ENCODE data around the gene IL33.
A peak's percentile ranks its signal among the peaks of the same experiment; 100 is the strongest.

Gene IL33

DNA sequence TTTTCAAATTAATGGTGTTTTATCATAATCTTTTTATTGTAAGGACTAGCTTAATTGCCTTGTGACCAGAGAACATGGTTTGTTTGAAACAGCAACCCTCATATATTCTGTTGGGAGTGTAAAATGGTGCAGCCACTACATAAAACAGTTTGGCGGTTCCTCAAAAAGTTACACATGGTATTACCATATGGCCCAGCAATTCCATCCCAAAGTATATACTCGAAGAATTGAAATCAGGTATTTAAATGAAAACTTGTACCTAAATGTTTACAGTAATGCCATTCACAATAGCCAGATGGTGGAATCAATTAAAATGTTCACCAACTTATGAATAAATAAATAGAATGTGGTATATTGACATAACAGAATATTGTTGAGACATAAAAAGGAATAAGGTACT, 14.8 kb upstream of the IL33 start:
- DNase-seq = no peak
- Histone ChIP-seq H2BK5ac (ENCODE audit: low read depth, low read length, poor library complexity, severe bottlenecking) (no peak overlapping the region), H3K27me3 (ENCODE audit: control insufficient read depth in 1 of 2, insufficient read depth in 1 of 2, low read length in 2 of 2) (peaks cover 0 to 18% of the 10 kb centered on the region in 2 experiments), H3K4me2 (ENCODE audit: low read length, poor library complexity, severe bottlenecking) (no peak overlapping the region), H4K91ac (ENCODE audit: low read length) (no peak overlapping the region), H3K36me3 (ENCODE audit: control insufficient read depth in 1 of 2, insufficient read depth in 2 of 2, low read depth in 1 of 2, low read length in 2 of 2) (no peaks in the 10 kb centered on the region), H2BK12ac (ENCODE audit: low read length in 2 of 2) (no peak overlapping the region), H3K9ac (ENCODE audit: low read length) (no peak overlapping the region), H2BK15ac (ENCODE audit: low read depth, poor library complexity, severe bottlenecking) (no peak overlapping the region), H3K79me1 (replicated peaks; ENCODE audit: low read length, poor library complexity, severe bottlenecking) (no peaks in the 10 kb centered on the region), H3K9me3 (ENCODE audit: control insufficient read depth, low read length) (no peaks in the 10 kb centered on the region), H3K23ac (ENCODE audit: low read length in 2 of 2) (no peak overlapping the region), H3K18ac (ENCODE audit: low read depth in 1 of 2, low read length in 2 of 2) (no peak overlapping the region), H3K4me3 (ENCODE audit: insufficient read depth in 1 of 2, low read depth in 1 of 2, low read length in 2 of 2) (no peak overlapping the region), H2AK5ac (ENCODE audit: low read length, severe bottlenecking) (no peak overlapping the region), H2AFZ (ENCODE audit: low read depth, low read length) (no peak overlapping the region), H2BK120ac (ENCODE audit: low read depth, low read length) (no peak overlapping the region), H4K8ac (ENCODE audit: low read length) (no peak overlapping the region), H3K4ac (ENCODE audit: low read depth in 1 of 2, low read length in 2 of 2) (no peak overlapping the region), H3K4me1 (ENCODE audit: control insufficient read depth, insufficient read depth, low read depth, low read length) (no peaks in the 10 kb centered on the region), H3K14ac (ENCODE audit: low read length in 2 of 2) (no peak overlapping the region), H3K27ac (ENCODE audit: low read length, poor library complexity, severe bottlenecking) (no peak overlapping the region)
- no CpG with 5 or more reads among the region's 2 CpGs for WGBS

DNA sequence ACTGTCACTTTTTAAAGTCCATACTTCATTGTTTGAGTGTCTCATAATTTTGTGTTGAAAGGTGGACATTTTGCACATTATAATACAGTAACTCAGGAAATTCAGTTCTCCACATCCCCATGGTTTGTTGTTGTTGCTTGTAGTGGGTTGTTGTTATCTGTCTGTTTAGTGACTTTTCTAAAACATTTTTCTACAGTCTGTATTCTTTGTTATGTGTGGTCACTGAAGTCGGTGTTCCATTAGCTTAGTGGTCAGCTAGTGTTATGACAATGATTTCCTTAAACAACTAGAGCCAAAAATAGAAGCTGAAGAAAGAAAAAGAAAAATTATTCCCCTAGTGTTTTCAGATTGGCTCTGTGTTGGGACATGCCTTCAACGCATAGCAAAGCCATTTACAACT, 5.6 kb upstream of the IL33 start:
- H3K14ac ChIP-seq (ENCODE audit: low read length in 2 of 2) = no peak overlapping the region
- no peaks in the 10 kb centered on the region for H3K79me1 ChIP-seq (replicated peaks; ENCODE audit: low read length, poor library complexity, severe bottlenecking)
- H4K91ac ChIP-seq (ENCODE audit: low read length) = no peak overlapping the region
- H3K4me1 ChIP-seq (ENCODE audit: control insufficient read depth, insufficient read depth, low read depth, low read length) = no peaks in the 10 kb centered on the region
- no peak overlapping the region for H2BK5ac ChIP-seq (ENCODE audit: low read depth, low read length, poor library complexity, severe bottlenecking)
- no peak overlapping the region for H2AFZ ChIP-seq (ENCODE audit: low read depth, low read length)
- no peak overlapping the region for H3K9ac ChIP-seq (ENCODE audit: low read length)
- no peak overlapping the region for H3K27ac ChIP-seq (ENCODE audit: low read length, poor library complexity, severe bottlenecking)
- peaks cover 22% of the 10 kb centered on the region for H3K9me3 ChIP-seq (ENCODE audit: control insufficient read depth, low read length)
- WGBS = 85% methylated on average over 1 of the region's 2 CpGs
- H3K18ac ChIP-seq (ENCODE audit: low read depth in 1 of 2, low read length in 2 of 2) = no peak overlapping the region
- H2AK5ac ChIP-seq (ENCODE audit: low read length, severe bottlenecking) = no peak overlapping the region
- H2BK15ac ChIP-seq (ENCODE audit: low read depth, poor library complexity, severe bottlenecking) = no peak overlapping the region
- no peak overlapping the region for H3K4me2 ChIP-seq (ENCODE audit: low read length, poor library complexity, severe bottlenecking)
- no peak overlapping the region for H2BK120ac ChIP-seq (ENCODE audit: low read depth, low read length)
- peak overlapping the region in 1 of 2 experiments; percentile 19 for H3K4me3 ChIP-seq (ENCODE audit: insufficient read depth in 1 of 2, low read depth in 1 of 2, low read length in 2 of 2)
- H3K27me3 ChIP-seq (ENCODE audit: control insufficient read depth in 1 of 2, insufficient read depth in 1 of 2, low read length in 2 of 2) = no peaks in the 10 kb centered on the region
- DNase-seq = no peak
- H3K4ac ChIP-seq (ENCODE audit: low read depth in 1 of 2, low read length in 2 of 2) = no peak overlapping the region
- H4K8ac ChIP-seq (ENCODE audit: low read length) = no peak overlapping the region
- H2BK12ac ChIP-seq (ENCODE audit: low read length in 2 of 2) = no peak overlapping the region
- no peaks in the 10 kb centered on the region for H3K36me3 ChIP-seq (ENCODE audit: control insufficient read depth in 1 of 2, insufficient read depth in 2 of 2, low read depth in 1 of 2, low read length in 2 of 2)
- no peak overlapping the region for H3K23ac ChIP-seq (ENCODE audit: low read length in 2 of 2)

DNA sequence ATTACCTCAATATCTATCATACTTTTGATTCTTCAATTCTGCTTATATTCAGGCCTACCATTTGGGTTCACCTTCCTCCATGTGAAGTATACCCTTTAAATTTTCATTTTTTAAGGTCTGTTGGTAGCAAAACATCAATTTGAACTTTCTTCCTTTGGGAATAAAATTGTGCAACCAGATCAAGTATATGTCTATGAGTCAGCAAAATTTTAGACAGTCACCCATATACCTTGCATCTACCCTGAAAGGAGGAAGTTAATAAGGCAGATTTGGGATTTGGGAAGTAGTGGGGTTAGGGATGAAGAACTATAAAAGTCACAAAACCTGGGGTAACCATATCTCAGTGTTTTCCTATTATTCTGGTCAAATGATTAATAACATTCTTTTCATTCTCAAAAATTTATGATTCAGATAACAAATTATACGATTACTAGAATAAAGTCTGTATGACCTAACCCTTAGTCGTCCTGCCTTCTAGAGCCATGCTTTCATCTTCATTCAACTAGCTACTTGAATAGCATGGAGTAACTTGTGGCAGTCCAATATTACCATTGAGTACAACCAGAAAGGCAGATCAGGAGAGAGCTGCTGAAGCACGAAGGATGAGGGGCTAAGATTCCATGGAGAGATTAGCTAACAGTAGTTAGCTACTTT, 2.8 kb upstream of the IL33 start:
- H3K79me1 ChIP-seq (replicated peaks; ENCODE audit: low read length, poor library complexity, severe bottlenecking) = no peaks in the 10 kb centered on the region
- H4K91ac ChIP-seq (ENCODE audit: low read length) = no peak overlapping the region
- H2AFZ ChIP-seq (ENCODE audit: low read depth, low read length) = no peak overlapping the region
- no peak overlapping the region for H3K4me3 ChIP-seq (ENCODE audit: insufficient read depth in 1 of 2, low read depth in 1 of 2, low read length in 2 of 2)
- peaks cover 22% of the 10 kb centered on the region for H3K9me3 ChIP-seq (ENCODE audit: control insufficient read depth, low read length)
- no peak for DNase-seq
- WGBS = 86% methylated on average over 3 of the region's 3 CpGs
- no peak overlapping the region for H3K23ac ChIP-seq (ENCODE audit: low read length in 2 of 2)
- no peak overlapping the region for H2BK12ac ChIP-seq (ENCODE audit: low read length in 2 of 2)
- no peak overlapping the region for H2BK15ac ChIP-seq (ENCODE audit: low read depth, poor library complexity, severe bottlenecking)
- no peak overlapping the region for H2BK120ac ChIP-seq (ENCODE audit: low read depth, low read length)
- H3K9ac ChIP-seq (ENCODE audit: low read length) = no peak overlapping the region
- H3K27ac ChIP-seq (ENCODE audit: low read length, poor library complexity, severe bottlenecking) = no peak overlapping the region
- H3K4me2 ChIP-seq (ENCODE audit: low read length, poor library complexity, severe bottlenecking) = no peak overlapping the region
- no peaks in the 10 kb centered on the region for H3K27me3 ChIP-seq (ENCODE audit: control insufficient read depth in 1 of 2, insufficient read depth in 1 of 2, low read length in 2 of 2)
- H3K18ac ChIP-seq (ENCODE audit: low read depth in 1 of 2, low read length in 2 of 2) = no peak overlapping the region
- H3K14ac ChIP-seq (ENCODE audit: low read length in 2 of 2) = no peak overlapping the region
- H3K4ac ChIP-seq (ENCODE audit: low read depth in 1 of 2, low read length in 2 of 2) = no peak overlapping the region
- no peak overlapping the region for H4K8ac ChIP-seq (ENCODE audit: low read length)
- no peak overlapping the region for H2BK5ac ChIP-seq (ENCODE audit: low read depth, low read length, poor library complexity, severe bottlenecking)
- no peaks in the 10 kb centered on the region for H3K4me1 ChIP-seq (ENCODE audit: control insufficient read depth, insufficient read depth, low read depth, low read length)
- H3K36me3 ChIP-seq (ENCODE audit: control insufficient read depth in 1 of 2, insufficient read depth in 2 of 2, low read depth in 1 of 2, low read length in 2 of 2) = no peaks in the 10 kb centered on the region
- no peak overlapping the region for H2AK5ac ChIP-seq (ENCODE audit: low read length, severe bottlenecking)

DNA sequence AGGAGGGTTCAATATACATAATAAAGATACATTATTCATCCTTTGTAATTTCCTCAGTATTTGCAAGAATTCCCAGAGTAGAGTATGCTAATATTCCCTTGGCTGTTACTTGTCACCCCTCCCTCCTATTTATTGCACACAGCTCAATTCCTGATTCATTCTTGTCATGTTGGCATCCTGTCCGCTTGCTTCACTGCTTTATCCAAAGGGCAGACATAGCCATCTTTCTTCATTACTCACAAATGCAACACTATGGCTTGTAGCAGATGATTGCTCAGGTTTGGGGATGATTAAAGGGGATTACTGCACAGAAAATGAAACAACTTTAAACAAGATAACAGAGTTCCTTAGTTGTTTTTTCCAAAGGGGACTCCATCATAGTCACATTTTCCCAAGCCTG, 1.2 kb upstream of the IL33 start:
- H3K14ac ChIP-seq (ENCODE audit: low read length in 2 of 2) = no peak overlapping the region
- H3K79me1 ChIP-seq (replicated peaks; ENCODE audit: low read length, poor library complexity, severe bottlenecking) = no peaks in the 10 kb centered on the region
- no peak overlapping the region for H4K8ac ChIP-seq (ENCODE audit: low read length)
- H4K91ac ChIP-seq (ENCODE audit: low read length) = no peak overlapping the region
- H2BK120ac ChIP-seq (ENCODE audit: low read depth, low read length) = no peak overlapping the region
- no peaks in the 10 kb centered on the region for H3K36me3 ChIP-seq (ENCODE audit: control insufficient read depth in 1 of 2, insufficient read depth in 2 of 2, low read depth in 1 of 2, low read length in 2 of 2)
- no peak for DNase-seq
- no peak overlapping the region for H2BK5ac ChIP-seq (ENCODE audit: low read depth, low read length, poor library complexity, severe bottlenecking)
- H2BK12ac ChIP-seq (ENCODE audit: low read length in 2 of 2) = no peak overlapping the region
- H3K18ac ChIP-seq (ENCODE audit: low read depth in 1 of 2, low read length in 2 of 2) = no peak overlapping the region
- no peak overlapping the region for H3K23ac ChIP-seq (ENCODE audit: low read length in 2 of 2)
- H2AFZ ChIP-seq (ENCODE audit: low read depth, low read length) = no peak overlapping the region
- H2AK5ac ChIP-seq (ENCODE audit: low read length, severe bottlenecking) = no peak overlapping the region
- no peak overlapping the region for H2BK15ac ChIP-seq (ENCODE audit: low read depth, poor library complexity, severe bottlenecking)
- H3K9me3 ChIP-seq (ENCODE audit: control insufficient read depth, low read length) = peaks cover 17% of the 10 kb centered on the region
- 100% methylated on average over 1 of the region's 1 CpG for WGBS
- no peak overlapping the region for H3K4me2 ChIP-seq (ENCODE audit: low read length, poor library complexity, severe bottlenecking)
- H3K27me3 ChIP-seq (ENCODE audit: control insufficient read depth in 1 of 2, insufficient read depth in 1 of 2, low read length in 2 of 2) = no peaks in the 10 kb centered on the region
- H3K27ac ChIP-seq (ENCODE audit: low read length, poor library complexity, severe bottlenecking) = no peak overlapping the region
- no peak overlapping the region for H3K4ac ChIP-seq (ENCODE audit: low read depth in 1 of 2, low read length in 2 of 2)
- H3K9ac ChIP-seq (ENCODE audit: low read length) = peak overlapping the region; percentile 83
- H3K4me3 ChIP-seq (ENCODE audit: insufficient read depth in 1 of 2, low read depth in 1 of 2, low read length in 2 of 2) = peak overlapping the region in 1 of 2 experiments; percentile 61
- H3K4me1 ChIP-seq (ENCODE audit: control insufficient read depth, insufficient read depth, low read depth, low read length) = no peaks in the 10 kb centered on the region
